Natural killer cell treated with Interleukin-12 subunit alpha and Interleukin-12 subunit beta and Interleukin-15 and Interleukin-18, amount 100 ng/mL, for 72 hours (primary cell): ENCODE data around the gene YIPF2. TPM values are rescaled to one million over a fixed set of nuclear protein-coding genes. Genes with fewer than 3 reads are reported as not detected.

Source experiments
- total RNA-seq, 2 donors: library from RNA; stranded (reverse); gene quantifications; one replicate each; pipeline ENCODE4 v1.2.3, GENCODE V29; 2022

Gene YIPF2
- total RNA-seq, 2 donors from 2014 or later = 33.8 to 37.2 TPM

Other genes with a start within 250 kb of the YIPF2 start
- gene QTRT1, start 227.2 kb downstream of the YIPF2 start, total RNA-seq = 100 to 1,000 TPM in 1 of 2 donors, 10 to 100 TPM in 1; 32.0 to 110 TPM
- gene DNM2, start 210.6 kb downstream of the YIPF2 start, total RNA-seq = 100 to 1,000 TPM; 403 to 422 TPM
- gene TMED1, start 92.4 kb downstream of the YIPF2 start, total RNA-seq = 10 to 100 TPM; 15.2 to 24.1 TPM
- 10 to 100 TPM in 1 of 2 donors, 1 to 10 TPM in 1; 2.7 to 12.0 TPM for gene C19orf38, start 80.2 kb downstream of the YIPF2 start, total RNA-seq
- gene CARM1, start 57.1 kb downstream of the YIPF2 start, total RNA-seq = 10 to 100 TPM; 48.4 to 60.0 TPM
- gene TIMM29, start 172 bp upstream of the YIPF2 start, total RNA-seq = 10 to 100 TPM; 24.9 to 30.2 TPM
- gene SMARCA4, start 32.4 kb upstream of the YIPF2 start, total RNA-seq = 100 to 1,000 TPM; 118 to 175 TPM
- 100 to 1,000 TPM; 179 to 194 TPM for gene LDLR, start 160.8 kb upstream of the YIPF2 start, total RNA-seq
- gene SPC24, start 227.1 kb upstream of the YIPF2 start, total RNA-seq = 10 to 100 TPM; 26.6 to 48.3 TPM